HFF-Myc (cell line): ENCODE results near the gene NPC1L1.
"Not testable (repeated sequence)": the region's sequence is repeated elsewhere in the genome, so short reads cannot be mapped to it uniquely, and the experiment has no call there.

Experiments used
- DNase-seq: peaks from one replicate; pipeline ENCODE4 v3.0.0-alpha.2; 2011; ENCODE audit warnings: low read depth; ENCODE audit errors: extremely low read depth
- H3K4me3 ChIP-seq: replicated peaks from 2 replicates; pipeline ENCODE4 v1.5.1; 2011; ENCODE audit warnings: low read depth, mild to moderate bottlenecking, control low read depth, low read length
- CTCF ChIP-seq: IDR thresholded peaks from 2 replicates; pipeline ENCODE4 v1.5.1; 2012; ENCODE audit warnings: mild to moderate bottlenecking, low read depth, low read length, control low read depth; ENCODE audit errors: missing control alignments

Gene NPC1L1

GRCh38 chr7:44564606-44565005 is 23.5 kb upstream of the NPC1L1 start:
- no peak for DNase-seq
- H3K4me3 ChIP-seq: no peak overlapping the region
- TF ChIP-seq CTCF: no peak

- no peak for TF ChIP-seq CTCF
- no peak for DNase-seq
- H3K4me3 ChIP-seq: no peak overlapping the region
These were observed 22.1 kb upstream of the NPC1L1 start for GRCh38 chr7:44563171-44563679.

GRCh38 chr7:44562622-44562962 is 21.5 kb upstream of the NPC1L1 start:
- DNase-seq, H3K4me3 ChIP-seq: not testable (repeated sequence)

GRCh38 chr7:44561962-44562621 is 21.0 kb upstream of the NPC1L1 start:
- no peak for TF ChIP-seq CTCF
- no peak overlapping the region for H3K4me3 ChIP-seq
- peak; percentile 31 for DNase-seq

GRCh38 chr7:44561481-44561880 is 20.4 kb upstream of the NPC1L1 start:
- no peak for DNase-seq
- no peak overlapping the region for H3K4me3 ChIP-seq
- TF ChIP-seq CTCF: no peak

GRCh38 chr7:44559485-44559884 is 18.4 kb upstream of the NPC1L1 start:
- no peak for TF ChIP-seq CTCF
- no peak overlapping the region for H3K4me3 ChIP-seq
- no peak for DNase-seq

GRCh38 chr7:44557485-44557884 is 16.4 kb upstream of the NPC1L1 start:
- DNase-seq: no peak
- H3K4me3 ChIP-seq: no peak overlapping the region
- no peak for TF ChIP-seq CTCF
